Activated CD8-positive, alpha-beta memory T cell treated with anti-CD3 and anti-CD28 coated beads for 24 hours (primary cell): ENCODE results near the gene CPZ.
"Not testable (repeated sequence)": the region's sequence is repeated elsewhere in the genome, so short reads cannot be mapped to it uniquely, and the experiment has no call there.

Source experiments
- DNase-seq: peaks from one replicate; pipeline ENCODE4 v3.0.0-alpha.2; 2020

CPZ gene

DNA sequence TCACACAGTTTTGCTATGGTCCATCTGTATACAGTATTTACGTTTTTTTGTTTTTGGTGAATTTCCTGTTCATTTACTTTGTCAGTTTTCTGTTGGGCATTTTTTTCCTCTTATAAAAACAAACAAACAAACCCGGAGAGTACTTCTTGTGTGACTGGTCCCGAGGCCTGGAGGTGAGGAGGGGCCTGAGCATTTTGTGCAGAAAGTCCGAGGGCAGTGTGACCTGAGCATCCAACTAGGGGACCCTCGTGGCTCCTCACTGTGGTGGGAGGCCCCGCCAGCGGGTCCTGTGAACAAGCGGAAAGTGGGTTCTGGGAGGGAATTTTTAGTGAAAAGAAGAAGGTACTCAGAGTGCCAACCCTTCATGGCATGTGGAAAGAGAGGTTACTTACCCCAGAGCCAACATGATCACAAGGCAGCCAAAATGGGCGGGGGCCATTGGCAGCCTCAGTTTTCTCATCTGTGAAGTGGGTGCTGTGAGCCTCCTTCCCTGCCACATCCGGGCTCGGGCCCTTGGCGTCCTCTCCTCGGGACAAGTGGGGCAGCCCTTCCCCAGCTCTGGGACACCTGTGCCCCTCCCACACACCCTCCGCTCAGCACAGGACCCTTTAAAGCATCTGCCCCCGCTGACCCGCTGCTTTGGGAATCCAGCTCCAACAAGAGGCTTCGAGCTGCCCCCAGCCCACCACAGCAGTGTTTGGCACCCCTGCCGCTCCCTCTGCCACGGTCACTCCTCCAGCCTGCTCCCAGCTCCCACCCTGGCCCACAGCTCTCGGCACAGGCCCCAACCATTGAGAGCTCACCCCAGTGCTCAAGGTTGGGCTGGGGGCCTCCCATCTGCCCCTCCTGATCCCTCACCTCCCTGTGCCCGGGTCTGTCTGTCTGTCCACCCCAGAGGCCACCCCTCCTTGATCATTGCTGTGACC lies 35.2 kb upstream of the CPZ start:
- DNase-seq, result no peak

DNA sequence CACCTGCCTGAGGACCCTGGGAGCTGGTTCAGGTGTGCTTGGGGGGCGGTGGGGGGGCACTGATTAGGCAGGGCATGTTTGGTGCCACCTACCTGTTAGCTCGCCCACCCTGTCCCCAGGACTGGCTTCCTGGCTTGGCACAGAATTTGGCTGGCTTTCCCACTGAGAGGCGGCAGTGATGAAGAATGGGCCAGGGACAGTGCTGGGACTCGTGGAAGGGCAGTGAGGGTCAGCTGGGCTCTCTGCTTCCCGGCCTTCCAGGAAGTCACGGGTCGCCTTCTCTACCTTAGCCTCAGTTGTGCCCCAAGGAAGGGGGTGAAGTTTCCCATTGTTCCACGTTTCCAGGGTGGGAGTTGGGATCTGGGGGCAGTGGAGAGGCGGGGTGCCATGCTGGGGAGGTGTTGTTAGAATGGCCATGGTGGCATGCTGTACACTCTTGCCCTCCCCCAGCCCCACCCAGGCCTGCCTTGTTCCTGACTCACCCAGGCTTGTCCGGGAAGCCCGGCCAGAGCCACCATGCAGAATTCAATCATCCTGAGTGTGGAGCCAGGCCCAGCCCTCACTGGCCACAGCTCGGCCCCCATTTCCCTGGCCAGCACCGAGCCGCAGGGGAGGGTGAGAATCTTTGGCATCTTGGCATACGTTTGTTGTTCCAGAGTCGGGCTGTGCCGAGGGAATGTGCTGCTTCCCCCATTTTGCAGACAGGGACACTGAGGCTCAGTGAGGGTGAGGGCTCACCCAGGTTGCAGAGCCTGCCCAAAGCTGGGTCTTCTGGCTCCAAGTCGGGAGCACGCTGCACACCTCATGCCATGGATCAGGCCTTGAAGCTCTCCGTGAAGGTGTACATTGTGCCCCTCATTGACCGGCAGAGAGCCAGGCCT lies 34.2 kb upstream of the CPZ start:
- no peak for DNase-seq

DNA sequence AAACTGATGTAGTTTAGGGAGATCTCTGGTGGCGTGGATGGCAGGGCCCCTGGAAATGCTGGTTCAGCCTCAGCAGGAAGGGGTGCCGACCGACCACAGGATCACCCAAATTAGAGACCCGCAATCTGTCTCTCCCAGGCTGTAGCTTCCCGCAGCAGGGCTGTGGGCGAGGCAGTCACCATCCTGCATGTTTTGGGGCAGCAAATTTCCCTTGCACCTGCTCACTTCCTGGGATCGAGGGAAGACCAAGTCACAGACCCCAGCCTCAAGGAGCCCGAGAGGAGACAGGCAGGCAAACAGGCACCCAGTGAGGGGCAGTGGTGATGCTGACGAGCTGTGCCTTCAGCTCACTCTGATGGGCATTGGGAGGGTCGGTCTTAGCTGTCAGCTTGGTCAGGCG lies 33.6 kb upstream of the CPZ start:
- DNase-seq, result no peak

DNA sequence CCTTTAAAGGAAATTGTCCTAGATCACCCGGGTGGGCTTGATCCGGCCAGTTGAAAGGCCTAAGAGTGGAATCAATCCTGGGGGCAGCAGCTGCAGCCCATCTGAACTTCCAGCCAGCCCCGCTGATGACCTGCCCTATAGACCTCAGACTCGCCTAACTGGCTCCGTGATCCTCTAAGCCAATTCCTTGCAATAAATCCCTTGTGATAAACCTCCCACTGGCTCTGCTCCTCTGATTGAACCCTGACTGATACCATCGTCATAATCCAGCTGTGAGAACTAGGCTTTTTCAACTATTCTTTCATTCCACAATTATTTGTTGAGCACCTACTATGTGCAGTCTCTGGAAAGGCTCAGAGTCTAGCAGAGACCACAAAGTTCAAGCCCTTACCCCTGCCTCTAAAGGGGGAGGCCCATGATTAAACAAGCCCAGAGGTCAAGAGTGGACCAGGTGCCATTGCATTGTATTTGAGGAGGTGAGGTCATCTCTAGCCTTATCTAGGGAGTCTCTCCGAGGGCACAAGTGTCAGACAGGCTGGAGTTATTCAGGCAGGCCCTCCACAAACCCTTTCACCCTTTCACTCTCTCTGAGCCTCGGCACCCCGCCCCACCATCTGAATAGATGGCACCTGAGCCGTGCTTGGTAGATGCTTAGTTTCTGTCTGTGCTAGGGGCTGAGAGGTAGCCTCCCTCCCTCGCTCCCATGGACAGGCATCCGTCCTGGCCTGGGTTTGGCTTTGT lies 32.9 kb upstream of the CPZ start:
- DNase-seq, result no peak

DNA sequence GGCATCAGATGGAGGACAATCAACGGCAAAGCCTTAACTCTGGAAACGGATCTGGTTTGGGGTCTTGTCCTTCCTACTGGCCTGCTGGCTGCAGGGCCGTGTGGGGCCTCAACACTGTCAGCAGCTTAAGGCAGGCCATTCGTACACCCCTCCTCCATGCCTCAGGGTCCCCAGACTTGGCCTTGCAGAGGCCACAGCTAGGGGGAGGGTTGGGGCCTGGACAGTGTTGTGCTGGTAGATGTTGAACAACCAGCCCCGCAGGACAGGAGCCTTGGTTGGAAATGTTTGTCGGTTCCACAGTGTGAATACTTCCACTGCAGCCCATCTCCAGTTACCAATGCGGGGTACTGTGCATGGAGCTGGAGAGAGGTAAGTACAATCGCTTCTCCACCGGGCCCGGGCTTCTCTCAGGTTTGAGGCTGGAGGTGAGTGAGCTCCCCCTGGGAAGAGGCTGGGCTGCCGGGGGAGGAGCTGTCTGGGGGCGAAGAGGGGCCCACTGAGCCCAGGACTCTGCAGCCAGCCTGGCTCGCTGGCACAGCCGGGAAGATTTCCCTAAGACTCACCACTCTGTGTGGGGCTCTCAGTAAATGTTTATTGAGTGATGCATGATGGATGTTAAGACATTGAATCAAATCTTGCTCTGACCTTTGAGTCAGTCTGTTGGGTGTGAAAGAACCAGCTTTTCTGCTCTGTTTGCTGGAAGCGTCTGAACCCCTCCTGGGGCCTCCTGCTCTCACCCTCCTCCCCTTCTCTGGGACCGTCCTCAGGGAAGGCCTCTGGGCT lies 32.1 kb upstream of the CPZ start:
- DNase-seq, result no peak

DNA sequence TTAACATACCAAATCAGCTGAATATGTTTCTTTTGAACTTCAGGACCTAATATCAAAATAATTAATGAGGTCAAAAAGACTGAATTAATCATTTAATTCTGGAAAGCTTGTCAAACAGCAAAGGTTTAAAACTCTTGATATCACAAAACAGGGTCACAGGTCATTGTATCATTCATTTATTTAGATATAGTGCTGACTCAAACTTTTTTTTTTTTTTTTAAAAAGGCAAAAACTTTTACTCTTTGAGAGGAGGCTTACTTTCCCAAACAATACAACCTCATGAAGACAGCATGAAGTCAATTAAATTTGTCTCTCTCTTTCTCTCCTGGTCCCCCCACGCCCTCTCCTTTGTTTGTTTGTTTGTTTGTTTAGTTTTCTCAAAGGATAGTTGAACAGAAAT lies 28.0 kb upstream of the CPZ start:
- DNase-seq, result no peak

DNA sequence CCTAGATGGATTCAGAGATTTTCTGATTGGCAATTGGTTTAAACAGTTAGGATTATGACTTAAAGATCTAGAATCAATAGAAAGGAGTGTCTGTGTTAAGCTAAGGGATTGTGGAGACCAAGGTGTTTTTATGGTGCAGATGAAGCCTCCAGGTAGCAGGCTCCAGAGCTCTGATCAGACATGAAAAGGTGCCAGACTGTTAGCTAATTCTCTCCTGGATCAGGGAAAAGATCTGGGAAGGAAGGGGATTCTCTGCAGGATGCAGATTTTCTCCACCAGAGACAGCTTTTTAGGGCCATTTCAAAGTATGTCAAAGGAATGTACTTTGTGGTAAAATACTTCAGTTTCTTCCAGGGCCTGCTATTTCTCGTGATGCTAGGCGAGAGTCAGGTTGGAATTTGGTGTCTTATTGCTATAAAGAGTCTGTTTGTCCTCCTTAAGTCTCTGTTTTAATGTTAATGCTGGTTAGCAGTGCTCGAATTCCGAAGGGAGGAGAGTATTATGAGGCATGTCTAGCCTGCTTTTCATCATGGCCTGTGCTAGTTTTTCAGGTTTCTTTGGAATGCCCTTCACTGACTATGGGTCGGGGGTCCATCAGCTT lies 24.4 kb upstream of the CPZ start:
- no peak for DNase-seq

DNA sequence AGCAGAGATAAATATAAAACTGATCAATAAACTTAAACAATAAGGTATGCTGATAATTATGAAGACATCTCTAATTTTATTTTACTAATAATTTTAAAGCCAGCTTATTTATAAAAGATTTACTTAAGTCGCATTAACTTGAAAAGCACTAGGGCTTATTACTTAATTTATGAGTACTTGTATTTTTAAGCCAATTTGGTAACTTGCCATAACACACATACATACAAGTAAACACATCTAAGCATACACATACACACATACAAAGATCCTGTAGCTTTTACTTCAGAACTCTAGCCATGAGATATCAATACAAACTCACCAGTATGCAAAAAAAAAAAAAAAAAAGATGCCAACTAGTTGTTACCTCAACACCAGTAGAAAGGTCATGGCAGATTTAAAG lies 22.4 kb upstream of the CPZ start:
- DNase-seq, result no peak

DNA sequence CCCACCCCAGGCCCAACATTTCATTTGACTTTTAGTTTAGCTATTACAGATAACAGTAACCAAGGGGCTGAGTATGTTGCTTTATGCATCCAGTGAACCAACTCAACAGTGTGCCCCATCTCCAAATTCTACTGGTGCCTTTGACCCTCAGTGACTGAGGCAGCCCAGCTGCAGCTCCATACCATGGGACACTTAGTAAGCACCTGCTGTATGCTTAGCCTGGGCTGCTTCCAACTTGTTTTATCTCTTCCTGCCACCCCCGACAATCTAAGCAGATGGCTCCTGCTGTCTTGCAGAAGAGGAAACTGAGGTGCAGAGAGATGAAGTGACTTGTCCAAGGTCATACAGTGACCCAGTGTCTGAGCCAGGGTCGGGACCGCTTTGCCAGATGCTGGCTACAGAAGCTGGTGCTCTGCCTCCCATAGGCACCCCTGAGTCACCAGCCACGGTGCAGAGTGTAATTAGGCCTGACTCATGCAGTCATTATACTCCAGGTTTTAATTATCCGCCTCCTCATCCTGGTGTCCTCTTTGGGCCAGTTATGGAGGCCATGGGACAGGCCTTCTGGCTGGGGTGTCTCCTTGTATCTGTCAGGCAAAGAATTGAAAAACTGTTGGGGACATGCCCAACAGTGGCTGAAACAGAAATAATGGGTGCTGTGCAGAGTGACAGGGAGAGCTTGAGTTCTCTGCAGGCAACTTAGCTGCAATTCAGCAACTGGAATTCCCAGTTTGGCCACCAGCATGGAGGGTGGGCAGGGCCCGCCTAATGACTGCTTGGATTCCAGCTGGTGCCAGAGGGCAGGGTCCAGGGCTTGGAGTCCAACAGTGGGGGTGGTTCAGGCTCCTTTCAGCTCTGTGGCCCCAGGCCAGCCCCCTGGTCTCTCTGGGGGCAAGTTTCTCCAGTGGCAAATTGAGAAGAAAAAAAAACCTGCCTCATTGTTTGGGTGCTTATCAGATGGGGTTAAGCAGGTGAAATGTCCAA lies 20.6 kb upstream of the CPZ start:
- no peak for DNase-seq

DNA sequence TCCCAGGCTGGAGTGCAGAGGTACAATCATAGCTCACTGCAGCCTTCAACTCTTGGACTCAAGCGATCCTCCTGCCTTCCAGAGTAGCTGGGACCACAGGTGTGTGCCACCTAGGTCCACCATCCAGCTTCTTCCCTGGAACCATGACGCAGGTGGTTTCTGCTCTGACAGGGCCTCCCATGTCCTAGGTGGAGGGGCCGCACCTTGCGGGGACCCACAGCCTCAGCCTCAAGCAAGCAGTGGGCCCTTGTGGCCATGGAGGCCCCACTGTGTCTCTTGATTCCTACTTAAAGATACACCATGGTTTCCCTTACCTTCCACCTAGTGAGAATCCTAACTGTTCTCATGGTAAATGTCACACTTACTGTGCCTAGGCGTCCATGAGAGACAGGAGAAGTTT lies 19.3 kb upstream of the CPZ start:
- no peak for DNase-seq

DNA sequence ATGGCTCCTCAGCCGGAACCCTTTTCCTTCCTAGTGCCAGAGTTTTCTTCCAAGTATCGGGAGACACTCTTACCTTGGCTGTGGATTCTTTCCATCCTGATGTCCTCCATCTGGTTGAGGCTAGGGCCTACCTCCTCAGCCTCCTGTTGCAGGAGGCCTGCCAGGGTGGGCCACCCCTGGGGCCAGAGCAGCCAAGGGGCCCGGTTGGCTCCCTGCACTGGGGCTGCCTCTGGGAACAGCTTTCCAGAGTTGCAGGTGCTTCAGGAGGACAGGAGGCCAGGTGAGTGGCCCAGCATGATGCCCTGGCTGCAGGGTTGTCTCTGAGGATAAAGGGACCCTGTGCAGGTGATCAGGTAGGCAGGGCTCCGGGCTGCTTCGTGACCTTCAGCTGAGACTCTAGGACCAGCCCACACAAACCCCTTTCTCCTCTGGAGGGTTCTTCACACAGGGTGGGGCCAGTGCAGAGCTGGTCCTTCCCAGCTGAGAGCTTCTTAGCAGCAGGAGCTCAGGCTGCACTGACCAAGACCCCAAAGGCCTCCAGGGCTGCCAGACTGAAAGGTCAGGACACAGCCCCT lies 17.7 kb upstream of the CPZ start:
- DNase-seq, result no peak

DNA sequence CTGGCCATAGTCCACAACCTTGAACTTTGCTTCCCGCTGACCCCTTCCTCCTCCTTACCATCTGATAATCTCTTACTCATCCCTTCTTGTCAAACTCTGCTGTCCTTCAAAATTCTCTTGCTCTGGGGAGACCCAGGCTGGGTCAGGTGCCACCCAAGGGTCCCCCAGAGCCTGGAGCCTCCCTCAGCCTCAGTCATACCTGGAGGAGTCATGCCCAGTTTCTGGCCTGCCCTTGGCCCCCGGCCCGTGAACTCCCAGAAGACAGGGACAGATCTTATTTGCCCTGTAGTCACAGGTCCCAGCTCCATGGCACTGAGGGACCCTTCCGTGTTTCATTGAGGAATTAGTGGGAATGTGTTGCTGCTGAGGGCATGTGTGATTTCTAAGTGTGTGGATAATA lies 17.1 kb upstream of the CPZ start:
- DNase-seq, result no peak

DNA sequence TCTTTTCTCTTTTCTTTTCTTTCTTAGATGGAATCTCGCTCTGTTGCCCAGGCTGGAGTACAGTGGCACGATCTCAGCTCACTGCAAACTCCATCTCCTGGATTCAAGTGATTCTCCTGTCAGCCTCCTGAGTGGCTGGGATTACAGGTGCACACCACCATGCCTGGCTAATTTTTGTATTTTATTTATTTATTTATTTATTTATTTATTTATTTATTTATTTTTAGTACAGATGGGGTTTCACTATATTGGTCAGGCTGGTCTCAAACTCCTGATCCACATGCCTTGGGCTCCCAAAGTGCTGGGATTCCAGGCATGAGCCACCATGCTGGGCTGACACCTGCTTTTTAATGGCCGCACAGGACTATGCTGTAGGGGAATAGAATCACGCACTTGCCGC lies 16.0 kb upstream of the CPZ start:
- not testable (repeated sequence) for DNase-seq

DNA sequence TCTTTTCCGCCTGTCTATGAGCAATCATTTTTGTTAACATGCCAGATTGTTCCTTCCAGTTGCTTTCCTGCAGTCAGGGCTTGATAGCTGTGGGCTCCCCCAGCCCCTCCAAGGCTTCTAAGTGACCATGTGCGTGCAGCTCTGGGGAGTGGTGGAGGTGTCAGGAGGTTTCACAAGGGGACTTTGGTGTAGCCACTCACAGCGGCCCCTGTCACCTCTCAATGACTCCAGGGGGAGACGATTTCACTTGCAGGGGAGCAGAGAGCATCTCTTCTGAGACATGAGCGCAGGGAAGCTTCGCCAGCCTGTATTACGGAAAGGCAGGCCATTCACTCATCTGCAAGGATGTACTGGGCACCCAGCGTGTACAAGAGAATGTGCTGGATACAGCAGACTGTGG lies 15.5 kb upstream of the CPZ start:
- no peak for DNase-seq

DNA sequence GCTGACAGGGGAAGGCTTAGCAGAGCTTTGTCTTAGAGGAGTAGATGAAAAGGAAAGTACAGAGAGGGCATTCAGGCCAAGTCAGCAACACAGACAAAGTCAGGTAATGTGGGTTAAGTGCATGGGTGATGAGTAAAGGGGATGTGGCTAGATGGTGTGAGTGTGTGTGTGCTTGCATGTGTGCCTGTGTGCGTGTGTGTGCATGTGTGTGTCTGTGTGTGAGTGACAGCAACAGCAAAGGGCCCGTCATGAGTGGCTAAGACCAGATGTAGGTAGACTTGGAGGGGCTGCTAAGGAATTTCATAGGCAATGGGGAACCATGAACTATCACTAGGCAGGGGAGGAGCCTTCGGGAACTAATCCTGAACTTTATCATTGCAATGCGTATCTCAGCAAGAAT lies 14.6 kb upstream of the CPZ start:
- no peak for DNase-seq

DNA sequence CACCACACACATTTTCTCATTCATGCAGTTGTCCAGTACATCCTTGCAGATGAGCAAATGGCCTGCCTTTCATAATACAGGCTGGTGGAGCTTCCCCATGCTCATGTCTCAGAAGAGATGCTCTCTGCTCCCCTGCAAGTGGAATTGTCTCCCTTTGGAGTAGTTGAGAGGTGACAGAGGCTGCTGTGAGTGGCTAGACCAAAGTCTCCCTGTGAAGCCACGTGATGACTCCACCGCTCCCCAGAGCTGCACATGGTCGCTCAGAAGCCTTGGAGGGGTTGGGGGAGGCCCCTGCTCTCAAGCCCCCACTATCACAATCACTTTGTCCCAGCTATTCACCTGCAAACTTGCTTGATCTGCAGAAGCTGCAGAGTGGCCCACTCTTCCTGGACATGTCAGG lies 13.8 kb upstream of the CPZ start:
- DNase-seq, result no peak

DNA sequence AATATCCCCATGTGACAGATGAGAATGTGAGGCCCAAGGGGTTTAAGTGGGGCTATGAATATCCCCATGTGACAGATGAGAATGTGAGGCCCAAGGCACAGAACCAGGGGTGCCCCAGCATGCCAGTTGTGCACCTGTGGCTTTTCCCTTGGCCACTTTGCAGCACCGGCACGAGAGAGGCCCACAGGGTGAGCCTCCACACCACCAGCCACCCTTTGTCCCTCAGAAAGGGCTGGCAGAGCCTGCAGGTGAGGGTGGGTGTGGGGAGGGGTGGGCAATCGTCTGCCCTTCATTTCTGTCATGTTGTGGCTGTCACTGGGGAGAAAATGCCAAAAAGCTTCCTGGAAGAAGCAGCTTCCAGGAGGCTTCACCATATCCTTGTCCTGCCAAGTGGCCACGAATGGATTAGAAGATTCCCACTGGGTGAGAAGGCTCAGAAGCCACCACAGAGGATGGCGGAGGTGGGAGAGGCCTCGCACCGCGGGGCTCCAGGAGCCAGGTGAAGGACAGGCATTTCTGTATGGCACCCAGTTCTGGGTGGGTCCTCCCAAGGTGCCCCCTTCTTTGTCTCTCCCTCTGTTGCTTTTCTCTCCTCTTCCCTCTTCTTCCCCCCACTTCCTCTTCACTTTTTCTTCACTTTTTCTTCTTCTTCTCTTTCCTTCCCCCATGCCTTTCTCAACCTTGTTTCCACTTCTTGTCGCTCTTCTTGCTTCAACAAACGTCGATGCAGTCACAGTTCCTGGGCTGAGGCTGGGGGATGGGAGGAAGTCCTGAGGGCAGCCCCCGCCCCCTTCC lies 12.8 kb upstream of the CPZ start:
- no peak for DNase-seq

DNA sequence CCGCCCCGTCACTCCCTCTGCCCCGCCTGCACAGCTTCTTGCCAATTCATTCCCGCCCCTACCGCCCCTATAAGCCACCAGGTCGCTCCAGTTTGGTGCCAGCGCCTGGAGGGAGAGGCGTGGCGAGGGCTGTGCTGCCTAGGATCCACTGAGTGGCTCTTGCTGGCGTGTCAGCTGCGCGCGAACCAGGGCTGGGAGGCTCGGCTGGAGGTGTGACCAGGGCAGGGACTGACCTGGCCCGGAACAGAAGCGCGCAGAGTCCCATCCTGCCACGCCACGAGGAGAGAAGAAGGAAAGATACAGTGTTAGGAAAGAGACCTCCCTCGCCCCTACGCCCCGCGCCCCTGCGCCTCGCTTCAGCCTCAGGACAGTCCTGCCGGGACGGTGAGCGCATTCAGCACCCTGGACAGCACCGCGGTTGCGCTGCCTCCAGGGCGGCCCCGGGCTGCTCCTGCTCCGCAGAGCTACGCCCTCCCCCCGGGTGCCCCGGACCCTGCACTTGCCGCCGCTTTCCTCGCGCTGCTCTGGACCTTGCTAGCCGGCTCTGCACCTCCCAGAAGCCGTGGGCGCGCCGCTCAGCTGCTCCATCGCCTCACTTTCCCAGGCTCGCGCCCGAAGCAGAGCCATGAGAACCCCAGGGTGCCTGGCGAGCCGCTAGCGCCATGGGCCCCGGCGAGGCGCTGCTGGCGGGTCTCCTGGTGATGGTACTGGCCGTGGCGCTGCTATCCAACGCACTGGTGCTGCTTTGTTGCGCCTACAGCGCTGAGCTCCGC lies 12.1 kb upstream of the CPZ start, which contains the start of gene GPR78:
Gene GPR78, plus strand, starts transcription at position 72 of the 773 bp plus-strand sequence. Its CDS starts 591 bp downstream, at position 663.
- peak; percentile 63 for DNase-seq
